HCT116 (cell line): ENCODE data around the gene SUCNR1. TPM values are rescaled to one million over a fixed set of nuclear protein-coding genes. Genes with fewer than 3 reads are reported as not detected.

ENCODE experiments used
- ATAC-seq: fragments of 200-7000 bp; cut with Tn5 transposase; 2 replicates; pipeline ENCODE4 v1.9.1; 2020; ENCODE audit warnings: mild to moderate bottlenecking, moderate library complexity
- BruUV-seq: library from RNA; stranded (reverse); fragments of 400-500 nt; replicated peaks from 2 replicates; lab custom pipeline; 2021; lab: Mats Ljungman, UMichigan
- CTCF ChIA-PET: fragments of 300-600 bp; sonication (Branson Sonifier 250); formaldehyde crosslinking; loops from one replicate; lab custom pipeline; 2021; ENCODE audit warnings: antibody characterized with exemption; lab: Charles Lee
- POLR2A ChIA-PET: fragments of 300-600, 350-600 bp; sonication (Branson Sonifier 250); formaldehyde crosslinking; loops from one replicate; lab custom pipeline; 2021; ENCODE audit warnings: antibody characterized with exemption; lab: Charles Lee
- RAD21 ChIA-PET, 2 experiments: fragments of 300-600 bp; sonication (Branson Sonifier 250); formaldehyde crosslinking; loops; one replicate each; lab custom pipeline; 2023; ENCODE audit warnings: low total read pairs in 2 of 2; ENCODE audit not compliant: uncharacterized antibody in 2 of 2, unreplicated experiment in 2 of 2, low non-redundant PET in 1 of 2; lab: Charles Lee
- DNase-seq: peaks from one replicate; pipeline ENCODE4 v3.0.0-alpha.2; 2010; ENCODE audit warnings: low read depth, low spot score
- H2AFZ ChIP-seq: fragments of 200-600 bp; shearing (Covaris generic), sonication (generic); 2 replicates; pipeline ENCODE4 v1.6.1; 2017; ENCODE audit warnings: low read depth, mixed run types, mixed read lengths, antibody characterized with exemption, low read length; ENCODE audit not compliant: poor library complexity, severe bottlenecking
- H3K27ac ChIP-seq: 2 replicates; pipeline ENCODE4 v1.5.1; 2012; ENCODE audit warnings: low read depth, low read length
- H3K27me3 ChIP-seq: fragments of 200-600 bp; sonication (generic); 2 replicates; pipeline ENCODE4 v1.6.1; 2016; ENCODE audit warnings: mixed run types, low read length, mixed read lengths; ENCODE audit not compliant: insufficient read depth
- H3K36me3 ChIP-seq, 2 experiments: fragments of 200-500 bp in 1 of 2; fragments of 200-600 bp in 1 of 2; sonication (Bioruptor generic) in 1 of 2; sonication (generic) in 1 of 2; 2 replicates each; pipeline versions ENCODE4 v1.5.1 to v1.6.1; 2014 to 2016; ENCODE audit warnings: low read length in 2 of 2, inconsistent platforms in 1 of 2, mixed read lengths in 1 of 2, mixed run types in 1 of 2; ENCODE audit not compliant: insufficient read depth in 2 of 2, control insufficient read depth in 1 of 2
- H3K4me1 ChIP-seq, 2 experiments: fragments of 200-600 bp in 1 of 2; sonication (generic) in 1 of 2; 2 replicates each; pipeline versions ENCODE4 v1.5.1 to v1.6.1; 2012 to 2017; ENCODE audit warnings: low read length in 2 of 2, inconsistent platforms in 1 of 2, mild to moderate bottlenecking in 1 of 2, mixed read lengths in 1 of 2, mixed run types in 1 of 2, moderate library complexity in 1 of 2; ENCODE audit not compliant: insufficient read depth in 2 of 2, control insufficient read depth in 1 of 2
- H3K4me2 ChIP-seq: fragments of 200-600 bp; sonication (generic); 2 replicates; pipeline ENCODE4 v1.6.1; 2017; ENCODE audit warnings: mixed run types, low read length, mixed read lengths
- H3K4me3 ChIP-seq, 2 experiments: fragments of 200-600 bp in 1 of 2; sonication (generic) in 1 of 2; replicated peaks in 1 of 2; 2 replicates each; pipeline ENCODE4 v1.5.1; 2011 to 2016; ENCODE audit warnings: low read length in 2 of 2, control low read depth in 1 of 2, low read depth in 1 of 2, mild to moderate bottlenecking in 1 of 2, mixed read lengths in 1 of 2, mixed run types in 1 of 2
- H3K79me2 ChIP-seq: fragments of 200-600 bp; sonication (generic); 2 replicates; pipeline ENCODE4 v1.6.1; 2017; ENCODE audit warnings: mild to moderate bottlenecking, mixed run types, low read length, moderate library complexity, mixed read lengths; ENCODE audit not compliant: insufficient read depth
- H3K9ac ChIP-seq: fragments of 200-600 bp; sonication (generic); 2 replicates; pipeline ENCODE4 v1.6.1; 2016; ENCODE audit warnings: low read length, mixed read lengths
- H3K9me2 ChIP-seq: fragments of 200-600 bp; sonication (generic), shearing (Covaris generic); 2 replicates; pipeline ENCODE4 v1.6.1; 2017; ENCODE audit warnings: mixed run types, mild to moderate bottlenecking, moderate library complexity; ENCODE audit not compliant: insufficient read depth
- H3K9me3 ChIP-seq, 2 experiments: fragments of 200-500 bp in 1 of 2; fragments of 200-600 bp in 1 of 2; sonication (Bioruptor generic) in 1 of 2; sonication (generic) in 1 of 2; 2 replicates each; pipeline ENCODE4 v1.6.1; 2014 to 2017; ENCODE audit warnings: low read length in 2 of 2, mixed read lengths in 2 of 2, inconsistent platforms in 1 of 2, low read depth in 1 of 2, mild to moderate bottlenecking in 1 of 2, mixed run types in 1 of 2, moderate library complexity in 1 of 2; ENCODE audit not compliant: control insufficient read depth in 1 of 2, insufficient read depth in 1 of 2
- H4K20me1 ChIP-seq: fragments of 200-600 bp; sonication (generic), shearing (Covaris generic); 2 replicates; pipeline ENCODE4 v1.6.1; 2017; ENCODE audit warnings: mixed run types, mild to moderate bottlenecking, moderate library complexity; ENCODE audit not compliant: insufficient read depth
- CBX3 ChIP-seq: IDR thresholded peaks from 2 replicates; pipeline ENCODE4 v1.6.1; 2012; ENCODE audit warnings: low read depth
- EGR1 ChIP-seq: IDR thresholded peaks from 2 replicates; pipeline ENCODE4 v1.6.1; 2012; ENCODE audit warnings: low read depth
- FOSL1 ChIP-seq: IDR thresholded peaks from 2 replicates; pipeline ENCODE4 v1.6.1; 2012; ENCODE audit warnings: low read depth
- JUND ChIP-seq: IDR thresholded peaks from 2 replicates; pipeline ENCODE4 v1.6.1; 2012
- POLR2A ChIP-seq: IDR thresholded peaks from 2 replicates; pipeline ENCODE4 v1.7.0; 2011; ENCODE audit warnings: borderline replicate concordance; ENCODE audit not compliant: insufficient read depth, insufficient read length; ENCODE audit errors: extremely low read depth
- POLR2AphosphoS5 ChIP-seq: IDR thresholded peaks from 2 replicates; pipeline ENCODE4 v1.6.1; 2011; ENCODE audit warnings: mild to moderate bottlenecking, low read depth, low read length, moderate library complexity
- SP1 ChIP-seq: IDR thresholded peaks from 2 replicates; pipeline ENCODE4 v1.6.1; 2012; ENCODE audit warnings: low read depth
- SRF ChIP-seq: IDR thresholded peaks from 2 replicates; pipeline ENCODE4 v1.6.1; 2012; ENCODE audit warnings: low read depth
- TCF7L2 ChIP-seq: IDR thresholded peaks from 2 replicates; pipeline ENCODE4 v1.7.0; 2011; ENCODE audit warnings: borderline replicate concordance, inconsistent platforms; ENCODE audit not compliant: insufficient read depth, insufficient read length; ENCODE audit errors: extremely low read depth
- ZBTB33 ChIP-seq: IDR thresholded peaks from 2 replicates; pipeline ENCODE4 v1.6.1; 2011; ENCODE audit warnings: mild to moderate bottlenecking, low read length, moderate library complexity; ENCODE audit not compliant: insufficient replicate concordance; ENCODE audit errors: extremely low read depth
- ZNF274 ChIP-seq: fragments of 200-500 bp; sonication (Bioruptor generic); IDR thresholded peaks from 2 replicates; pipeline ENCODE4 v1.6.1; 2014; ENCODE audit warnings: mild to moderate bottlenecking, low read depth, low read length, inconsistent platforms
- intact Hi-C: fragments of 100-400 bp; cut with micrococcal nuclease; formaldehyde crosslinking; loops from 2 replicates; pipeline ENCODE4 v1.10.0; 2022
- total RNA-seq: library from RNA; stranded (reverse); gene quantifications from one replicate; pipeline ENCODE4 v1.2.1, GENCODE V29; 2021; ENCODE audit not compliant: unreplicated experiment

Gene SUCNR1
- total RNA-seq, 1 experiment from 2014 or later: 0.17 TPM

- Histone ChIP-seq H3K27me3 (no peaks in the 10 kb centered on the region), H3K4me1 (peaks cover 9 to 22% of the 10 kb centered on the region in 2 experiments), H3K9me3 (no peaks in the 10 kb centered on the region), H3K9me2 (no peaks in the 10 kb centered on the region), H3K36me3 (no peaks in the 10 kb centered on the region), H3K27ac (no peak overlapping the region), H2AFZ (no peak overlapping the region), H4K20me1 (no peaks in the 10 kb centered on the region), H3K4me2 (no peak overlapping the region), H3K4me3 (no peak overlapping the region), H3K9ac (no peak overlapping the region), H3K79me2 (no peaks in the 10 kb centered on the region)
- no TSS peak for BruUV-seq
- DNase-seq (no peak), ATAC-seq (no peak)
- ChIA-PET POLR2A (no interaction called here), CTCF (no interaction called here), RAD21 (no interaction called here)
- intact Hi-C loops: no loop called here
- TF ChIP-seq EGR1 (no peak), POLR2A (no peak), ZBTB33 (no peak), FOSL1 (no peak), TCF7L2 (no peak), CBX3 (no peak), SRF (no peak), SP1 (no peak), JUND (no peak), ZNF274 (no peak), POLR2AphosphoS5 (no peak)
Measured at GRCh38 chr3:151866711-151867410, 6.6 kb upstream of the SUCNR1 start.
